Omental fat pad (tissue), 4 donors: ENCODE results near the gene PAX3. TPM values are rescaled to one million over a fixed set of nuclear protein-coding genes. Genes with fewer than 3 reads are reported as not detected.

Experiments
- ATAC-seq: fragments of 150-250 bp; one replicate; pipeline ENCODE4 v1.9.1; 2016; ENCODE audit warnings: mild to moderate bottlenecking, moderate library complexity; ENCODE audit not compliant: low FRiP score
- DNase-seq: peaks from one replicate; pipeline ENCODE4 v3.0.0-alpha.2; 2019; ENCODE audit warnings: low spot score
- CTCF ChIP-seq, 3 donors: fragments of 450-650 bp; IDR thresholded peaks; one replicate each; pipeline ENCODE4 v1.5.1; 2016 to 2017; ENCODE audit warnings: antibody characterized with exemption in 3 of 3, mild to moderate bottlenecking in 3 of 3, moderate library complexity in 2 of 3
- total RNA-seq, 4 donors: library from RNA; depleted of rRNA; stranded (reverse); fragments of >200 nt; gene quantifications; one replicate each; pipeline ENCODE4 v1.1.0, GENCODE V29; 2016

PAX3 gene
- total RNA-seq, result not detected

- ATAC-seq (no peak), DNase-seq (no peak)
- no peak for TF ChIP-seq CTCF (IDR thresholded peaks at IDR 0.05)
Measured at GRCh38 chr2:222298311-222299150, at the start of gene PAX3. Gene PAX3, minus strand, starts transcription at chr2:222298998. Its CDS starts 383 bp downstream, at chr2:222298615.

GRCh38 chr2:222341331-222341730 is 42.5 kb upstream of the PAX3 start:
- DNase-seq (no peak), ATAC-seq (no peak)
- no peak for TF ChIP-seq CTCF (IDR thresholded peaks at IDR 0.05)

GRCh38 chr2:222338374-222338773 is 39.6 kb upstream of the PAX3 start:
- ATAC-seq (no peak), DNase-seq (no peak)
- no peak for TF ChIP-seq CTCF (IDR thresholded peaks at IDR 0.05)

- ATAC-seq, result no peak
- no peak for TF ChIP-seq CTCF (IDR thresholded peaks at IDR 0.05)
- no peak for DNase-seq
Measured at GRCh38 chr2:222336931-222337330, 38.1 kb upstream of the PAX3 start.

GRCh38 chr2:222336442-222336841 is 37.6 kb upstream of the PAX3 start:
- no peak for TF ChIP-seq CTCF (IDR thresholded peaks at IDR 0.05)
- ATAC-seq (no peak), DNase-seq (no peak)

- TF ChIP-seq CTCF (IDR thresholded peaks at IDR 0.05), result no peak
- no peak for ATAC-seq
- no peak for DNase-seq
Measured at GRCh38 chr2:222334914-222335313, 36.1 kb upstream of the PAX3 start.

- ATAC-seq (no peak), DNase-seq (no peak)
- no peak for TF ChIP-seq CTCF (IDR thresholded peaks at IDR 0.05)
Measured at GRCh38 chr2:222333397-222333796, 34.6 kb upstream of the PAX3 start.
